Right renal pelvis (tissue), 4 donors: ENCODE results near the gene UBE2G2. TPM values are rescaled to one million over a fixed set of nuclear protein-coding genes. Genes with fewer than 3 reads are reported as not detected.

Experiments used
- DNase-seq, 4 donors: peaks; one replicate each; pipeline ENCODE4 v3.0.0-alpha.2; 2013; ENCODE audit warnings: low read depth in 4 of 4, low spot score in 3 of 4, missing footprints in 1 of 4
- polyA plus RNA-seq, 4 donors: library from polyadenylated mRNA; unstranded; fragments of 120-200 nt; gene quantifications; one replicate each; pipeline ENCODE4 v1.2.1, GENCODE V29; 2013; ENCODE audit not compliant: insufficient read length in 4 of 4

The UBE2G2 gene
- polyA plus RNA-seq, 4 donors = 76.2 to 97.8 (median 84.2) TPM

- no peak for DNase-seq
Measured at GRCh38 chr21:44732956-44733355, 68.7 kb downstream of the UBE2G2 start.

GRCh38 chr21:44732263-44732662 is 69.4 kb downstream of the UBE2G2 start:
- DNase-seq = no peak

- DNase-seq = no peak
Measured at GRCh38 chr21:44730951-44731579, 70.6 kb downstream of the UBE2G2 start.

- no peak for DNase-seq
Measured at GRCh38 chr21:44730028-44730395, 71.6 kb downstream of the UBE2G2 start.

GRCh38 chr21:44729336-44730027 is 72.1 kb downstream of the UBE2G2 start:
- DNase-seq = no peak

- DNase-seq = no peak
Measured at GRCh38 chr21:44728716-44729115, 72.9 kb downstream of the UBE2G2 start.

- no peak for DNase-seq
Measured at GRCh38 chr21:44727757-44728156, 73.9 kb downstream of the UBE2G2 start.

GRCh38 chr21:44727321-44727720 is 74.3 kb downstream of the UBE2G2 start:
- DNase-seq = no peak

GRCh38 chr21:44726826-44727225 is 74.8 kb downstream of the UBE2G2 start:
- DNase-seq = no peak

GRCh38 chr21:44724926-44725325 is 76.7 kb downstream of the UBE2G2 start:
- DNase-seq = no peak

- DNase-seq = no peak
Measured at GRCh38 chr21:44724196-44724595, 77.4 kb downstream of the UBE2G2 start.

GRCh38 chr21:44723177-44724131 is 78.2 kb downstream of the UBE2G2 start:
- DNase-seq = peak in 3 of 4 donors; percentile 46 to 61 (median 57)

GRCh38 chr21:44722731-44723130 is 78.9 kb downstream of the UBE2G2 start:
- DNase-seq = no peak

- no peak for DNase-seq
Measured at GRCh38 chr21:44720170-44720569, 81.5 kb downstream of the UBE2G2 start.

Other genes with a start within 250 kb of the UBE2G2 start
- not detected for gene KRTAP10-3, start 243.0 kb downstream of the UBE2G2 start, polyA plus RNA-seq
- not detected for gene KRTAP10-4, start 228.1 kb downstream of the UBE2G2 start, polyA plus RNA-seq
- not detected for gene KRTAP10-5, start 221.2 kb downstream of the UBE2G2 start, polyA plus RNA-seq
- gene KRTAP10-6, start 209.3 kb downstream of the UBE2G2 start, polyA plus RNA-seq = not detected
- not detected for gene KRTAP10-7, start 201.2 kb downstream of the UBE2G2 start, polyA plus RNA-seq
- not detected for gene KRTAP10-8, start 189.7 kb downstream of the UBE2G2 start, polyA plus RNA-seq
- gene KRTAP10-9, start 174.7 kb downstream of the UBE2G2 start, polyA plus RNA-seq = not detected
- not detected for gene KRTAP10-10, start 164.5 kb downstream of the UBE2G2 start, polyA plus RNA-seq
- not detected for gene KRTAP10-11, start 155.4 kb downstream of the UBE2G2 start, polyA plus RNA-seq
- not detected for gene KRTAP12-4, start 147.2 kb downstream of the UBE2G2 start, polyA plus RNA-seq
- not detected for gene KRTAP12-3, start 143.9 kb downstream of the UBE2G2 start, polyA plus RNA-seq
- not detected for gene KRTAP12-2, start 134.9 kb downstream of the UBE2G2 start, polyA plus RNA-seq
- not detected for gene KRTAP12-1, start 119.7 kb downstream of the UBE2G2 start, polyA plus RNA-seq
- gene KRTAP10-12, start 104.6 kb downstream of the UBE2G2 start, polyA plus RNA-seq = not detected
- 1 to 10 TPM in 1 of 4 donors, under 1 TPM in 3; 0.60 to 1.2 (median 0.82) TPM for gene TSPEAR, start 90.2 kb downstream of the UBE2G2 start, polyA plus RNA-seq
- gene SUMO3, start 16.2 kb upstream of the UBE2G2 start, polyA plus RNA-seq = 100 to 1,000 TPM; 112 to 128 (median 121) TPM
- gene PTTG1IP, start 71.9 kb upstream of the UBE2G2 start, polyA plus RNA-seq = 100 to 1,000 TPM; 283 to 306 (median 289) TPM
- gene ITGB2, start 119.1 kb upstream of the UBE2G2 start, polyA plus RNA-seq = 10 to 100 TPM in 3 of 4 donors, 1 to 10 TPM in 1; 9.4 to 15.0 (median 12.1) TPM
- gene SLX9, start 138.2 kb upstream of the UBE2G2 start, polyA plus RNA-seq = 10 to 100 TPM; 13.4 to 27.2 (median 15.0) TPM